NCI-H1436 (cell line): ENCODE data around the gene MDM4.
"Not testable (repeated sequence)": the region's sequence is repeated elsewhere in the genome, so short reads cannot be mapped to it uniquely, and the experiment has no call there.

ENCODE experiments used
- DNase-seq: peaks from one replicate; lab custom pipeline; 2025; lab: John Stamatoyannopoulos, UW

The MDM4 gene

DNA sequence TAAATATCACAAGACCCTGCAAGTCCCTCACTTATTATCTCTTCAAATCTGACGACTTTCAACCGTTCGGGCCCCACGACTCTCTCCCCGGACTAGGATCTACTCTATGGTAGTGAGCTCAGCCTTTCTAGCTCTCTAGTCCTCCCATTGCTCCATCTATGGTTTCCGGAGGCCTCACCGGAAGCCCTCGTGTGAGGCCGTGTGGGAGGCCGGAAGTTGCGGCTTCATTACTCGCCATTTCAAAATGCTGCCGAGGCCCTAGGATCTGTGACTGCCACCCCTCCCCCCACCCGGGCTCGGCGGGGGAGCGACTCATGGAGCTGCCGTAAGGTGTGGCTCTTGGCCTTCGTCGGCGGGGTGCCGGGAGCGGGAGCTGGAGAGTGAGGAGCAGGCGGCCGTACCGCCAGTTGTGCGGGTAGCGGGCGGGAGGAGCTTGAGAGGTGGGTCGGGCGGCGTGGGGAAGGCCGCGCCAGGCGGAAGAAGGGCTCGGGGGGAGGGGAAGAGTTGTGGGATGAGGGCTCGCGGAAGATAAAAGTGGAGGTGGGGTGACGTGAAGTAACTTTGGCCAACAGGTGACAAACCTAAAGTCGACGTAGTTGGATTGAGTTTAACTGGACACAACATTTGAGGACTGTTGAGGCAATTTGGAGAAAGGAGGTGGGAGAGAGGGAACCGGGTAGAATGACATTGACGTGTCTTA is at the start of gene MDM4:
TSS of gene MDM4 (plus strand) at position 227 of the 700 bp plus-strand sequence. CDS start 9,113 bp downstream, outside the sequence.
- DNase-seq = peak; percentile 98

- no peak for DNase-seq
Observed at GRCh38 chr1:204466416-204467405, 49.5 kb upstream of the MDM4 start.

DNA sequence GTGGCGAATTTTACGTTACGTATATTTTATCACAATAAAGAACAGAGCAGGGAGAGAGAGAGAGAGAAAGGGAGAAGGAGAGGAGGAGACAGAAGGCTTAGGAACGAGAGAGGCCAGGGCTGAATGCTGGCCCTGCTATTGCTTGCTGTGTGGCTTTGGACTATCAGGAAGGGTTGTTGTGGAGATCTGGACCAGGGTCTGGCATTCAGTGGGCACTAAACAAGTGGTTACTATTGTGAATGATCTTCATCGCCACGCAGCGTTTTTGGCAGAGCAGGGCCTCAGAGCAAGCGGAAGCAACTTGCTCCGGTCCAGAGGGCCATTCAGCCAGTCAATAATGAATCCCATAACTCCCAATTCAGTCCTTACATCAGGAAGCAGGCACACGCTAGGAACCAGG is 48.0 kb upstream of the MDM4 start:
- no peak for DNase-seq

DNA sequence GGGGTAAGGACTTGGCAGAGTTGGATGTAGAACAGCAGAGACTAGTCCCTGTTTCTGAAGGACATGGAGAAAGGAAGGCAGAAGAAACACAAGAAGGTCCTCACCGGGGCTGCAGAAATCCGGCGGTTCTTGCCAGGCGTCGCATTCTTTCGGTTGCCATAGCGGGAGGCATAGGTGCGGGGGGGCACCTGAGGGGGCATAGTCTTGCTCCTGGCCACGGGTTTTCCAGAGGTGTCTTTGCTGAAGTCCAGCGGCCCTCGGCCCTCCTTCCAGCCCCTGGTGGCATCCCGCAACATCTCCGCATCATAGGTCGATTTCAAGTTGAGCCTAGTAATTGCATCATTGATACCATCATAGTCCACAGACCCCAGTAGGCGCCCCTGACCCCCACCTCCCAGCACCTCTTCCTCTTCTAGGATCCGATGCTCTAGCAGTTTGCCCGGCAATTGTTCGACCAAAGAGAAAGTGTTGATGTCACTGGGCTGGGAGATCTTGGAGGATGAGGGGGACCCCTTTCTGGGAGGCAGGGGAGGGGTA is 47.4 kb upstream of the MDM4 start:
- DNase-seq = no peak

- DNase-seq = no peak
Observed at GRCh38 chr1:204469304-204469703, 46.9 kb upstream of the MDM4 start.

- no peak for DNase-seq
Observed at GRCh38 chr1:204471687-204472086, 44.5 kb upstream of the MDM4 start.

GRCh38 chr1:204472660-204473059 is 43.5 kb upstream of the MDM4 start:
- no peak for DNase-seq

DNA sequence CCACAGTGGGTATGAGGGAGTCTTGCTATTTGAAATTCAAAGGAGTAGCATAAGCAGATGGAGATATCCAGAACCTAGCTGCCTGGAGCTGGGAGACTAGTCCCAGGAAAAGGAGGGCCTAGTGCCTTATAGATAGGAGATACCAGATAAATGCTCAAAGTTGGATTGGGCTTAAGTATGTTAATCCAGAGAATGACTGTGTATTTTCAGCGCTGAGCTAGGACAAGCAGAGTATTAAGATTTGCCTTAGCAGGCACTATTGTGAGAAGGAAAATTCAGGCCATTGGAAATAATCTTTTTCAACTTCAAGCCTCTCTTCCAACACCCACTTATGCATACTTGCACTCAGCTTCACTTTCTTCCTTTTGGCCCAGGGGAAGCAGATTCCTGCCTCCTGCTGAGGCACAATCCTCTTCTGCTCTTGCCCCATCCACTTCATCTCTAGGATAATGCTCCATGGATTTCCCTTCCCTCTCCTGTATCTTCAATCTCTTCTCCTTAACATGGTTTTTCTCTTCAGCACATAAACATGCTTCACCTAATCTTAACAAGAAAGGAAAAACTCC is 42.7 kb upstream of the MDM4 start:
- DNase-seq = no peak

DNA sequence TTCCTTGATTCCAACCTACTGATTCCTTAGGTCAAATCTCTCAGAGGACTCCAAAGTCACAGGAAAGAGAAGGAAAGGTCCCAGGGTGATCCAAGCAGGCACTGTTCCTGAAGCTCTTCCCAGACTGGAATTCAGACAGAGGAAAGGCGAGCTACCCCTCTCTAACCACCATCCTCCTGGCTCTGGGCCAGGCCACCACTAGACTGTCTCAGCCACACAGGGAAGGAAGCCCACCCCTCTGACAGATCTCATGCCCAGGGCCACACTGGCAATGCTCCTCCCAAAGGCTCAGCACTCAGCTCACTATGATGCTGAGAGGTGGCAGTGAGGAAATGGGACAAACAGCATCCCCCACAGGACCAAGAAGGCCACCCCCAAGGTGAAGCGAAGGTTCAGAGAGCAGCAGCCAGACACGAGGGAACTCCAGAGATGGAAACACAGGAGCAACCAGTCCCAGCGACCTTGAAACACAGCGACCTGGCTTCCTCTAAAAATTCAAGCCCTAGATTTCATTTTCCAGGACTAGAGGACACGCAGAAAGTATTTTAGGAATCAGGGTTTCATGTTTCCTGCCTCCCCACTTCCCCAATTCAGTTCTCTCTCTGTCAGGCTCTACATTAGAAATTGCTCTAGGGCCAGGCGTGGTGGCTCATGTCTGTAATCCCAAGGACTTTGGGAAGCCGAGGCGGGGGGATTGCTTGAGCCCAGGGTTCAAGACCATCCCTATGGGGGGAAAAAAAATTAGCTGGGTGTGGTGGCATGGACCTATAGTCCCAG is 40.4 kb upstream of the MDM4 start:
- no peak for DNase-seq

DNA sequence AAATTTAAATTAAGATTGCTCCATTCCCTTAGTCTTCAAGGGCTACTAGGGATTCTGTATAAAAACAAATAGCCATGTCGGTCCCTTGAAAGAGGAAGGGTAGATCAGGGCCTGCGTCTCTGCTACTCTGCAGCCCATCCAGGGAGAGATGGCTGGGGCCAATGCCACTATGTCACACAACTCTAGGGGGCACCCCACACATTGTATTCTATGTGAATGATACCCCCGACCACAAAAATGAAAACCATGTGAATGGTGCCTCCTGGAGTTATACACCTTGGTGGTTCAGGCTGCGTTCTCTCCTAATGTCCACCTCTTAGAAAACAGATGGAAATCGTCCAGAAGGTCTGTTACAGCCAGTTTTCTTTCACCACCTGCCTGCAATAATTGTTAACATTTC is 39.6 kb upstream of the MDM4 start:
- no peak for DNase-seq

DNA sequence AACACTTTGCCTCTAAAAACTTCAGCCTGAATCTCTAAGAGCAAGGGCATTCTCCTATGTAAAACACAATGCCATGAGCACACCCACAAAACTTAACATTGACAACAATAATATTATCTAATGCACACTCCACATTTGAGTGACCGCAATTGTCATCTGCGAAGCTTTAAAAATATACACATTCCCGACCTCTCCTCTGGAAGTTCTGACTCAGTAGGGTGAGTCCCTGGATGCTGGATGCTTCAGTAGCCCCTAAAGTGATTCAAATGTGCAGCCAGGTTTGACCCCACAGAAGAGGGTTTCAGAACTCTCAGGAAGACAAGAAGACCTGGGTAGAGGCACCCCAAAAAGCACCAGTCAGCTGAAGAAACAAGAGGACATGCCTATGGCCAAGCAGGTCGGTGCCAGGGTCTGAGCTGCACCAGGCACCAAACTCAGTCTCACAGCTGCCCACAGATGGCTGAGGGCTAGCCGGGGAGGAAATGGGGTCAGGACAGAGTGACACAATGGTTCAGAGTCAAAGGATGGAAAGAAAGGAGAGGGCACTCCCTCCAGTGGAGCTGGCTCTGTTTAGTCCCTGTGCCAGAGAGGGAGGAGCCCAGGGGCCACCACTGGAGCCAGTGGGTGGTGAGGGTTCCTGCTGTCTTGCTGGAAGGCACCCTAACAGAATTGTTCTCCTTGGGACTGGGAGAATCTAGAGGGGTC is 39.0 kb upstream of the MDM4 start:
- DNase-seq = no peak

- DNase-seq = no peak
Observed at GRCh38 chr1:204478172-204478899, 37.9 kb upstream of the MDM4 start.

GRCh38 chr1:204478921-204479320 is 37.3 kb upstream of the MDM4 start:
- DNase-seq = no peak

DNA sequence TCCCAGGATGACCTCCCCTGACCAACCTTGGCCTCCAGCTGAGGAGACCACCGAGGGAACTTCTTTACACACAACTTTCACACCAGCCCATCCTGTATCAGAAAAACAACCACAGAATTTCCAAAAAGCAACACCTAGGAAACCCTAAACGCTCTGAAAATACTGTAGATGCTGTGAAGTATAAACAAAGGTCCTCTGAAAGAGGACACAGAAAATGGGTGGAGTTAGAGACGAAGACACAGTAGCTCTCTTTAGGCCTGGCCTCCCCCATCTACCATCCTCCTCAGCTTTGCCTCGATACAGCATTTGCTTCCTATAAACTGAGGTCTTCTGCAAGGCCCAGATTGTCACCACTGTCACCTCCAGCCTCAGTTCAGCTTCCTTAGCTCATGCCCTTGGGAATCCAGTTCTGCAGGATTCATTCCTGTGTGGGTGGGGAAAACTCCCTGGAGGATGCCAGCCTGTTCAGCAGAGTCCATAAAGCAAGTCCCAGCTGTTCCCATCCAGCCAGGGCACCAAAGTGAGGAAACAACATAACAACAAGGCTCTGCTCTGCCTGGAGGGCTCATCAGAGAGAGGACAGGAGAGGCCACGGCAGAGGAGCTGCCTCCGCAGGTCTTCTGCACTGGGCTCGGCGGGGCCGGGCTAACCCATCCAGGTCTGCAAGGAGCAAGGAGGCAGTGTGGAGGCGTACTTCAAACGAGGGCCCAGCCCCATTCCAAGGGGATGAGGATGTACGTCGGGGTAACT is 36.6 kb upstream of the MDM4 start:
- no peak for DNase-seq

DNA sequence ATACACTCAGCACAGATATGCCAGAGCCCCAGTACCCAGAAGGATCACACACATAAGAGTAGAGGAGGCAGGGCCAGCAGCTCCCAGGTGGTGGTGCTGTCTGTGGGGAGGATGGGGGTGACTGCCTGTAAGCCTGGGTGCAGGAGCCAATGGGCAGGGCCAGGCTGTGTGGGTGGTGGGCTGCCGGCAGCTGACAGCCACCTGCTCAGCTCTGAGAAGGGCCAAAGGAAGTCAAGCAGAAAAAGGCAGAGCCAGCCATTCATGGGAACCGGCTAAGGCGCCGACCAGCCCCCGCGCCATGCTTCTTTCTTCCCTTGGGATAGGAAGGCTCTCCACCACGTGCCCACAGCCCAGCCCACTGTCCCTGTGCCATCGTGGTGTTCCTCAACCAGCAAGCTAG is 35.7 kb upstream of the MDM4 start:
- peak; percentile 44 for DNase-seq

- DNase-seq = no peak
Observed at GRCh38 chr1:204483791-204484190, 32.4 kb upstream of the MDM4 start.

DNA sequence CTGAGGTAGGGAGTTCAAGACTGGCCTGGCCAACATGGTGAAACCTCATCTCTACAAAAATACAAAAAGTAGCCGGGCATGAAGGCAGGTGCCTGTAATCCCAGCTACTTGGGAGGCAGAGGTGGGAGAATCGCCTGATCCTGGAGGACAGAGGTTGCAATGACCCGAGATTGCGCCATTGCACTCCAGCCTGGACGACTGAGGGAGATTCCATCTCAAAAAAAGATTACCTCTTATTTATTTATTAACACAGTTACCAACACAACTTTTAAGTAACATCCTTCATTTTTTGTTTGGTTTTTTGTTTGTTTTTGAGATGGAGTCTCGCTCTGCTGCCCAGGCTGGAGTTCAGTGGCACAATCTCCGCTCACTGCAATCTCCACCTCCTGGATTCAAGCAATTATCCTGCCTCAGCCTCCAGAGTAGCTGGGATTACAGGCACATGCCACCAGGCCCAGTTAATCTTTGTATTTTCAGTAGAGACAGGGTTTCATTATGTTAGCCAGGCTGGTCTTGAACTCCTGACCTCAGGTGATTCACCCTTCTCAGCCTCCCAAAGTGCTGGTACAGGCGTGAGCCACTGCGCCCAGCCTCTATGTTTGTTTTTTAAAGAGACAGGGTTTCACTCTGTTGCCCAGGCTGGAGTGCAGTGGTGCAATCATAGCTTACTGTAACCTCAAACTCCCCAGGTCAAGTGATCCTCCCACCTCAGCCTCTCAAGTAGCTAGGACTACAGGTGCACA is 29.5 kb upstream of the MDM4 start:
- DNase-seq = not testable (repeated sequence)

DNA sequence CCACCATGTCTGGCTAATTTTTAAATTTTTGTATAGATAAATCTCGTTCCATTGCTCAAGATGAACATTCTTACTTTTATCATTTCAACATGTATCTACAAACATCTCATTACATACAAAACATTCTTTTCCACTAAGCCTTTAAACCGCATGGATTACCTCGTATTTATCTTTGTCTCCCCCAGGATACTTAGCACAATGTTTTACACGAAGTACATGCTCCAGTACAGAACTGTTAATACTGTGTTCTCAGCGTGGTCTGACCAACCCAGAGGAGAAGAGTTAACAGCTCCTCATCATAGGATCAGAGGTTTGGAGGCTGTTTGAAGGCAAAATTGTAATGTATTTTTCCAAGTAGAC is 29.0 kb upstream of the MDM4 start:
- DNase-seq = no peak

- DNase-seq = no peak
Observed at GRCh38 chr1:204491655-204492054, 24.6 kb upstream of the MDM4 start.
